HL-60 (cell line): ENCODE data around the gene ABCA4.

Experiments used
- DNase-seq, 2 experiments: peaks; one replicate each; pipeline ENCODE4 v3.0.0-alpha.2; 2010 to 2020; ENCODE audit warnings: low read depth in 1 of 2, low spot score in 1 of 2
- H3K27ac ChIP-seq: fragments of 250-450 bp; sonication (Bioruptor Pico); replicated peaks from 2 replicates; pipeline ENCODE4 v1.5.1; 2020; ENCODE audit warnings: mild to moderate bottlenecking, moderate library complexity
- H3K27me3 ChIP-seq: fragments of 250-450 bp; sonication (Bioruptor Pico); 2 replicates; pipeline ENCODE4 v1.5.1; 2021; ENCODE audit warnings: mild to moderate bottlenecking, moderate library complexity; ENCODE audit not compliant: insufficient read depth, poor library complexity, severe bottlenecking
- H3K4me3 ChIP-seq: replicated peaks from 2 replicates; pipeline ENCODE4 v1.5.1; 2011; ENCODE audit warnings: mild to moderate bottlenecking, control low read depth, low read length; ENCODE audit not compliant: insufficient read depth
- GABPA ChIP-seq: IDR thresholded peaks from 2 replicates; pipeline ENCODE4 v1.6.1; 2012; ENCODE audit warnings: low read depth
- POLR2AphosphoS5 ChIP-seq: IDR thresholded peaks from 2 replicates; pipeline ENCODE4 v1.6.1; 2012; ENCODE audit warnings: low read depth
- SPI1 ChIP-seq: IDR thresholded peaks from 2 replicates; pipeline ENCODE4 v1.6.1; 2012; ENCODE audit warnings: low read depth, mild to moderate bottlenecking, borderline replicate concordance
- TF ChIP-seq, protein P1 (sequence below): IDR thresholded peaks from 2 replicates; pipeline ENCODE4 v1.6.1; 2012; ENCODE audit warnings: low read depth; ENCODE audit not compliant: insufficient replicate concordance
- TF ChIP-seq, protein P2 (sequence below): IDR thresholded peaks from one replicate; pipeline ENCODE4 v1.5.1; 2011; ENCODE audit warnings: low read length, control low read depth, inconsistent platforms; ENCODE audit not compliant: insufficient read depth

Gene ABCA4

DNA sequence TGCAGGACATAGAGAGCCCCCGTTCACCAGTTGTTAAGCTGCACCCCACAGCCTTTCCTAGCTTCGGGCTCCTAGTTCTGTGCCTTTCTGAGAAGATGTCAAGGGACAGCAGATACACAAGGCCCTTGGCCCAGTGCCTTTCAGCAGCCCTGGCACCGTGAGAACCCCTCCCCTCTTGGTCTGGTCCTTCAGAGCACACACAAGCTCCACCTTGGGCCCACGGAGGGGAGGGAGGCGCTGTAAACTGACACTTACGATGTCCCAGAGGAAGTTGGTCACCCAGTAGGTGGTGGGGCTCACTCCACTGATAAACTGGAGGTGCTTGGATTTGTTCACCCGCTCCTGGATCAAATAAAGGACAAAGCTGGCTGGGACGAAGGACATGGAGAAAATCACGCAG lies 101.6 kb downstream of the ABCA4 start:
- DNase-seq = no peak
- TF ChIP-seq, protein P1, sequence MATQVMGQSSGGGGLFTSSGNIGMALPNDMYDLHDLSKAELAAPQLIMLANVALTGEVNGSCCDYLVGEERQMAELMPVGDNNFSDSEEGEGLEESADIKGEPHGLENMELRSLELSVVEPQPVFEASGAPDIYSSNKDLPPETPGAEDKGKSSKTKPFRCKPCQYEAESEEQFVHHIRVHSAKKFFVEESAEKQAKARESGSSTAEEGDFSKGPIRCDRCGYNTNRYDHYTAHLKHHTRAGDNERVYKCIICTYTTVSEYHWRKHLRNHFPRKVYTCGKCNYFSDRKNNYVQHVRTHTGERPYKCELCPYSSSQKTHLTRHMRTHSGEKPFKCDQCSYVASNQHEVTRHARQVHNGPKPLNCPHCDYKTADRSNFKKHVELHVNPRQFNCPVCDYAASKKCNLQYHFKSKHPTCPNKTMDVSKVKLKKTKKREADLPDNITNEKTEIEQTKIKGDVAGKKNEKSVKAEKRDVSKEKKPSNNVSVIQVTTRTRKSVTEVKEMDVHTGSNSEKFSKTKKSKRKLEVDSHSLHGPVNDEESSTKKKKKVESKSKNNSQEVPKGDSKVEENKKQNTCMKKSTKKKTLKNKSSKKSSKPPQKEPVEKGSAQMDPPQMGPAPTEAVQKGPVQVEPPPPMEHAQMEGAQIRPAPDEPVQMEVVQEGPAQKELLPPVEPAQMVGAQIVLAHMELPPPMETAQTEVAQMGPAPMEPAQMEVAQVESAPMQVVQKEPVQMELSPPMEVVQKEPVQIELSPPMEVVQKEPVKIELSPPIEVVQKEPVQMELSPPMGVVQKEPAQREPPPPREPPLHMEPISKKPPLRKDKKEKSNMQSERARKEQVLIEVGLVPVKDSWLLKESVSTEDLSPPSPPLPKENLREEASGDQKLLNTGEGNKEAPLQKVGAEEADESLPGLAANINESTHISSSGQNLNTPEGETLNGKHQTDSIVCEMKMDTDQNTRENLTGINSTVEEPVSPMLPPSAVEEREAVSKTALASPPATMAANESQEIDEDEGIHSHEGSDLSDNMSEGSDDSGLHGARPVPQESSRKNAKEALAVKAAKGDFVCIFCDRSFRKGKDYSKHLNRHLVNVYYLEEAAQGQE = no peak
- TF ChIP-seq POLR2AphosphoS5 (no peak), GABPA (no peak), SPI1 (no peak)
- TF ChIP-seq, protein P2, sequence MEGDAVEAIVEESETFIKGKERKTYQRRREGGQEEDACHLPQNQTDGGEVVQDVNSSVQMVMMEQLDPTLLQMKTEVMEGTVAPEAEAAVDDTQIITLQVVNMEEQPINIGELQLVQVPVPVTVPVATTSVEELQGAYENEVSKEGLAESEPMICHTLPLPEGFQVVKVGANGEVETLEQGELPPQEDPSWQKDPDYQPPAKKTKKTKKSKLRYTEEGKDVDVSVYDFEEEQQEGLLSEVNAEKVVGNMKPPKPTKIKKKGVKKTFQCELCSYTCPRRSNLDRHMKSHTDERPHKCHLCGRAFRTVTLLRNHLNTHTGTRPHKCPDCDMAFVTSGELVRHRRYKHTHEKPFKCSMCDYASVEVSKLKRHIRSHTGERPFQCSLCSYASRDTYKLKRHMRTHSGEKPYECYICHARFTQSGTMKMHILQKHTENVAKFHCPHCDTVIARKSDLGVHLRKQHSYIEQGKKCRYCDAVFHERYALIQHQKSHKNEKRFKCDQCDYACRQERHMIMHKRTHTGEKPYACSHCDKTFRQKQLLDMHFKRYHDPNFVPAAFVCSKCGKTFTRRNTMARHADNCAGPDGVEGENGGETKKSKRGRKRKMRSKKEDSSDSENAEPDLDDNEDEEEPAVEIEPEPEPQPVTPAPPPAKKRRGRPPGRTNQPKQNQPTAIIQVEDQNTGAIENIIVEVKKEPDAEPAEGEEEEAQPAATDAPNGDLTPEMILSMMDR = no peak
- Histone ChIP-seq H3K27ac (no peak overlapping the region), H3K4me3 (no peak overlapping the region), H3K27me3 (no peaks in the 10 kb centered on the region)

DNA sequence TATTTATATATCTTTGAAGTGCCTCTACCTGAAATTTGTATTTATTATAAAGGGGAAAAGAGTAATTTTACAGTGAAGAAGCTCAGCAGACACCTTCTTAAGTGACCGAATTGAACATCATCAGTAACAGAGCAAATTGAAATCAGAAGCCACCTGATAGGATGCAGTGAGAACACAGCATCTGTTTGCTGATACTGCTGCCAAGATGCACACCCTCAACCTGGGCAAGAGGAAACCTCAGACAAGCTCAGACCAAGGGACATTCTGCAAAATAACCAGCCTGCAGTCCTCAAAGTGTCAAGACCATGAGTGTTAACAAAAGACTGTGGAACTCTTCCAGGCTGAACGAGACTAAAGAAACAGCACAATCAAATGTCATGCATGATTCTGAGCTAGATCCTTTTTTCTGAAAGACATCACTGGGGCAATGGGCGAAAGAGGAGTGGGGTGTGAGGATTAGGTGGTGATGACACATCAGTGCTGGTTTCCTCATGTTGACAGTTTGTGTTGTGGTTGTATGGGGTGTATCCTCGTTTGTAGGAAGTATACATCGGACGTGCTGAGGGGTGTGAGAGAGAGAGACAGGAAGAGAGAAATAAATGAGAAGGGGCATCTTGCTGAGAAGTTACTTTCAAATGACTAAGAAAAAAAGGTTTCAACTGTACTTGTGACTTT lies 103.7 kb downstream of the ABCA4 start:
- H3K27me3 ChIP-seq = no peaks in the 10 kb centered on the region
- peak in 1 of 2 experiments; percentile 42 for DNase-seq
- no peak overlapping the region for H3K4me3 ChIP-seq
- TF ChIP-seq, protein P1 = no peak
- TF ChIP-seq GABPA (no peak), SPI1 (no peak), POLR2AphosphoS5 (no peak)
- TF ChIP-seq, protein P2 = no peak
- no peak overlapping the region for H3K27ac ChIP-seq

DNA sequence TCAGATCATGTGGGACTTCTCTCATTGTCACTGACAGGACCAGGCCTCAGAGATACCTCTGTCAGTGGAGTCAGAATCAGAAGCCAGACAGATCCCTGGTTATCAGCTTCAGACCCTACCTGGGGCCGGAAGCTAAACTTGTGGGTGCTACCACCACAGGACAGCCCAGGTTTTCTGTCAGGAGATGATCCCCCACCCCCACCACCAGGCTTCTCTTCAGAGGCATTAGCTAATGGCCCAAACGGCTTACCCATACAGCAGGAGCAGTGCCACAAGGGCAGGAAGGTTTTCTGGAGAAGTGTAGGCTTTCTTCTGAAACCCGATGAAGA lies 105.5 kb downstream of the ABCA4 start:
- H3K27me3 ChIP-seq = no peaks in the 10 kb centered on the region

DNA sequence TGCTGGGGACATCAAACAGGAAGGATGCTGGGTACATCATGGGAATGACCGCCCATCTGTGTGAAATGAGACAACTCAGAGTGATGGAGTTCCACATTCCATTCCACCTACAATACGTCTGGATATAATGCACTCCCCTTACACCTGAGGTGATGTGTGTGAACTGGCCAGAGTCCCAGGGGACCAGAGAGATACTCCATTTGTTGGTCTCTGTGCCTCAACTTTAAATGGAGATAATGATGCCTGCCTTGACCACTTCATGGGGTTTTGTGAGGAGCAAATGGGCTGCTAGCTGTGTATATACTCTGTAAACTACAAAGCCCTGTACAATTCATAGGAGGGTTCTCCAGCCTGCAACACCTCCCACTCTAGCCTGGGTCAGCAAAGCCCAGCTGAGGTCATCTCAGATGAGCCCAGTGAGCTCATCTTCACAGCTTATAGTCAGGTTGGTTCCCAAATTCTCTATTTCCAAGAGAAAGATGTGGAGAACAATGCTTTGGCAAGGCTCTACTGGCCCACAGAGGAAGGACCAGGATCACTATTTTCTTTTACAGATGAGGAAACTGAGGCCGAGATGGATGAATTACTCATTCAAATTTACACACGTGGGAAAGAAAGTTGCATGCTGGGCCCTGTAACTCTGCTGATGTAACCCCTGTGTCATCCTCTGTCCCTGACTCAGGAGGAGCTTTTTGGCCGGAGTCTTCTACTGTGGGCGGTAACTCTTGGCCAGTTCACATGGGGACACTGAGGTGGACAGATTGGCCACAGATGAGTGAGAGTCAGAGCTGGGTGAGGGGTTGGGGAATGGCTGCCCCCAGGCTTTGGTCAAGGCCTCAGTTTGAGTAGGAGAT lies 106.1 kb downstream of the ABCA4 start:
- TF ChIP-seq, protein P1 = no peak
- TF ChIP-seq, protein P2 = no peak
- no peak for TF ChIP-seq SPI1
- TF ChIP-seq POLR2AphosphoS5 = no peak
- no peak for TF ChIP-seq GABPA
- Histone ChIP-seq H3K27me3 (no peaks in the 10 kb centered on the region), H3K27ac (no peak overlapping the region), H3K4me3 (no peak overlapping the region)
- no peak for DNase-seq

More for the DNA sequence above, 105.5 kb downstream of the ABCA4 start:
- Histone ChIP-seq H3K27ac (no peak overlapping the region), H3K4me3 (no peak overlapping the region)
- no peak for DNase-seq
- TF ChIP-seq GABPA (no peak), SPI1 (no peak)
